B cell (primary cell): ENCODE data around the gene LYST. TPM values are rescaled to one million over a fixed set of nuclear protein-coding genes. Genes with fewer than 3 reads are reported as not detected.

Experiments
- ATAC-seq: fragments of 200-7000 bp; cut with Tn5 transposase; one replicate; pipeline ENCODE4 v1.10.0; 2021; ENCODE audit warnings: low read depth, mild to moderate bottlenecking, moderate number of reproducible peaks, moderate library complexity
- CTCF ChIA-PET: fragments of 350-600 bp; sonication (Branson Sonifier 250); formaldehyde crosslinking; loops from one replicate; lab custom pipeline; 2021; ENCODE audit warnings: antibody characterized with exemption, inconsistent platforms; lab: Charles Lee
- POLR2A ChIA-PET: fragments of 350-600 bp; sonication (Branson Sonifier 250); formaldehyde crosslinking; loops from one replicate; lab custom pipeline; 2021; ENCODE audit warnings: antibody characterized with exemption; lab: Charles Lee
- DNase-seq: peaks from one replicate; pipeline ENCODE4 v3.0.0; 2013
- H2AFZ ChIP-seq: 2 replicates; pipeline ENCODE4 v1.6.1; 2012; ENCODE audit warnings: mild to moderate bottlenecking, low read depth, low read length; ENCODE audit not compliant: insufficient read depth, poor library complexity, severe bottlenecking
- H3K27ac ChIP-seq, 2 donors: 1 replicate in 1 of 2; 2 replicates in 1 of 2; pipeline ENCODE4 v1.5.1; 2012 to 2013; ENCODE audit warnings: low read length in 2 of 2, mild to moderate bottlenecking in 2 of 2, moderate library complexity in 1 of 2
- H3K27me3 ChIP-seq, 4 experiments: fragments of 200-600 bp in 1 of 4; sonication (generic) in 1 of 4; replicated peaks in 1 of 4; 1 replicate in 2 of 4; 2 replicates in 2 of 4; pipeline versions ENCODE4 v1.6.1 to v1.7.0; 2013 to 2016; ENCODE audit warnings: low read length in 3 of 4, mild to moderate bottlenecking in 2 of 4, mixed read lengths in 1 of 4, moderate library complexity in 1 of 4; ENCODE audit not compliant: insufficient read depth in 4 of 4, control insufficient read depth in 3 of 4; ENCODE audit errors: control extremely low read depth in 1 of 4
- H3K36me3 ChIP-seq, 2 experiments: replicated peaks in 1 of 2; 1 replicate in 1 of 2; 2 replicates in 1 of 2; pipeline versions ENCODE4 v1.6.1 to v1.7.1; 2013; ENCODE audit warnings: low read length in 1 of 2; ENCODE audit not compliant: insufficient read depth in 2 of 2, control insufficient read depth in 1 of 2; ENCODE audit errors: control extremely low read depth in 1 of 2, extremely low read depth in 1 of 2
- H3K4me1 ChIP-seq, 2 donors: fragments of 200-600 bp in 1 of 2; sonication (generic) in 1 of 2; 1 replicate in 1 of 2; 2 replicates in 1 of 2; pipeline versions ENCODE4 v1.5.1 to v1.6.1; 2013 to 2017; ENCODE audit warnings: low read length in 2 of 2; ENCODE audit not compliant: control insufficient read depth in 2 of 2, insufficient read depth in 2 of 2
- H3K4me2 ChIP-seq: replicated peaks from 2 replicates; pipeline ENCODE3; 2012; ENCODE audit warnings: mild to moderate bottlenecking, low read depth, low read length; ENCODE audit not compliant: poor library complexity, severe bottlenecking
- H3K4me3 ChIP-seq, 5 experiments: fragments of 200-600 bp in 1 of 5; sonication (generic) in 1 of 5; 1 replicate in 3 of 5; 2 replicates in 2 of 5; pipeline versions ENCODE4 v1.5.1 to v1.7.0; 2011 to 2016; ENCODE audit warnings: low read length in 4 of 5, mild to moderate bottlenecking in 4 of 5, low read depth in 2 of 5, control low read depth in 1 of 5, moderate library complexity in 1 of 5; ENCODE audit not compliant: insufficient read depth in 1 of 5; ENCODE audit errors: control extremely low read depth in 1 of 5, extremely low read depth in 1 of 5
- H3K79me2 ChIP-seq: fragments of 200-600 bp; sonication (generic); one replicate; pipeline ENCODE4 v1.6.0; 2016; ENCODE audit warnings: low read length; ENCODE audit not compliant: control insufficient read depth, insufficient read depth
- H3K9ac ChIP-seq: fragments of 200-600 bp; sonication (generic); 2 replicates; pipeline ENCODE4 v1.6.1; 2017; ENCODE audit warnings: mild to moderate bottlenecking, low read length, moderate library complexity
- H3K9me3 ChIP-seq, 3 donors: one replicate each; pipeline versions ENCODE4 v1.6.1 to v1.7.1; 2013; ENCODE audit warnings: low read length in 2 of 3; ENCODE audit not compliant: control insufficient read depth in 2 of 3, insufficient read depth in 1 of 3; ENCODE audit errors: control extremely low read depth in 1 of 3
- H4K20me1 ChIP-seq: 2 replicates; pipeline ENCODE4 v1.6.0; 2012; ENCODE audit warnings: mild to moderate bottlenecking, low read length; ENCODE audit not compliant: insufficient read depth, control insufficient read depth, poor library complexity, severe bottlenecking
- H3K27ac Mint-ChIP-seq: one replicate; pipeline ENCODE4 v1.8.0; 2021; ENCODE audit warnings: mixed read lengths
- H3K27me3 Mint-ChIP-seq: one replicate; pipeline ENCODE4 v1.8.0; 2021; ENCODE audit warnings: mixed read lengths
- H3K4me1 Mint-ChIP-seq: one replicate; pipeline ENCODE4 v1.8.0; 2021; ENCODE audit warnings: mixed read lengths
- H3K4me3 Mint-ChIP-seq: one replicate; pipeline ENCODE4 v1.8.0; 2021; ENCODE audit warnings: mixed read lengths
- H3K9me3 Mint-ChIP-seq: one replicate; pipeline ENCODE4 v1.8.0; 2022; ENCODE audit warnings: mixed read lengths; ENCODE audit not compliant: insufficient read depth
- CTCF ChIP-seq: fragments of 200-600 bp; IDR thresholded peaks from one replicate; pipeline ENCODE4 v1.8.0; 2022; ENCODE audit warnings: antibody characterized with exemption, mild to moderate bottlenecking
- EZH2 ChIP-seq: IDR thresholded peaks from 2 replicates; pipeline ENCODE4 v1.6.1; 2012; ENCODE audit warnings: borderline replicate concordance, low read depth, mild to moderate bottlenecking, moderate library complexity, low read length; ENCODE audit not compliant: insufficient read depth, poor library complexity, severe bottlenecking
- WGBS: methylation state at CpG from one replicate; pipeline ENCODE4 v1.1.5; 2013; ENCODE audit warnings: missing lambda C conversion rate; ENCODE audit not compliant: insufficient coverage; 5-methylcytosine and 5-hydroxymethylcytosine counted together
- intact Hi-C: fragments of 100-400 bp; cut with micrococcal nuclease; formaldehyde crosslinking; loops from one replicate; pipeline ENCODE4 v1.10.0; 2022
- polyA plus RNA-seq: library from polyadenylated mRNA; depleted of rRNA; stranded (reverse); fragments of >200 nt; gene quantifications from 2 replicates; pipeline ENCODE4 v1.2.3, GENCODE V29; 2012
- total RNA-seq, 2 donors: library from RNA; stranded (reverse); fragments of 120-200 nt in 1 of 2; gene quantifications; 1 replicate in 1 of 2; 2 replicates in 1 of 2; pipeline versions ENCODE4 v1.2.3 to v1.2.4, GENCODE V29; 2013 to 2022

Gene LYST
- total and polyA plus RNA-seq, 2 donors (not counting 1 experiment from before 2014, with no cell fraction given), result 50.4 to 120 TPM

- no peaks in the 10 kb centered on the region for H3K4me1 Mint-ChIP-seq
Observed at GRCh38 chr1:235725434-235725833, 141.3 kb downstream of the LYST start.

GRCh38 chr1:235724730-235725129 lies 142.0 kb downstream of the LYST start:
- Histone ChIP-seq H2AFZ (no peak overlapping the region), H3K27ac (no peak overlapping the region), H3K36me3 (peaks cover 13 to 74% of the 10 kb centered on the region in 2 experiments), H3K9ac (no peak overlapping the region), H3K9me3 (no peaks in the 10 kb centered on the region), H3K4me2 (no peak overlapping the region), H3K4me3 (no peak overlapping the region), H3K79me2 (no peaks in the 10 kb centered on the region), H3K4me1 (no peaks in the 10 kb centered on the region), H4K20me1 (no peaks in the 10 kb centered on the region), H3K27me3 (no peaks in the 10 kb centered on the region)
- ATAC-seq (no peak), DNase-seq (no peak)
- intact Hi-C loops, result no loop called here
- TF ChIP-seq CTCF (no peak), EZH2 (no peak)
- Mint-ChIP-seq H3K4me1 (no peaks in the 10 kb centered on the region), H3K9me3 (no peaks in the 10 kb centered on the region), H3K27me3 (no peaks in the 10 kb centered on the region), H3K27ac (no peak overlapping the region), H3K4me3 (no peak overlapping the region)
- ChIA-PET POLR2A (no interaction called here), CTCF (no interaction called here)
- WGBS, result 100% methylated on average over 1 of the region's 2 CpGs

More at GRCh38 chr1:235725434-235725833, 141.3 kb downstream of the LYST start:
- Histone ChIP-seq H3K79me2 (no peaks in the 10 kb centered on the region), H3K9ac (no peak overlapping the region), H3K4me1 (no peaks in the 10 kb centered on the region), H3K36me3 (peaks cover 13 to 75% of the 10 kb centered on the region in 2 experiments), H3K4me3 (no peak overlapping the region), H3K27me3 (no peaks in the 10 kb centered on the region), H3K9me3 (no peaks in the 10 kb centered on the region), H3K27ac (no peak overlapping the region), H4K20me1 (no peaks in the 10 kb centered on the region), H3K4me2 (no peak overlapping the region), H2AFZ (no peak overlapping the region)
- 100% methylated on average over 3 of the region's 3 CpGs for WGBS
- ChIA-PET POLR2A (no interaction called here), CTCF (interaction anchor here (0.6 kb wide), 2 partner anchors 56 to 580 kb away, joined by 3 read pairs; no protein-coding TSS in a partner anchor)
- Mint-ChIP-seq H3K27ac (no peak overlapping the region), H3K27me3 (no peaks in the 10 kb centered on the region), H3K9me3 (no peaks in the 10 kb centered on the region), H3K4me3 (no peak overlapping the region)
- ATAC-seq (no peak), DNase-seq (no peak)
- intact Hi-C loops, result no loop called here
- TF ChIP-seq EZH2 (no peak), CTCF (no peak)
